GM18909 (cell line): ENCODE measurements around the gene CEP83.

ENCODE experiments used
- ATAC-seq: cut with Tn5 transposase; IDR thresholded peaks from one replicate; pipeline ENCODE4 v1.9.1; 2021; ENCODE audit warnings: mild to moderate bottlenecking; ENCODE audit not compliant: unreplicated experiment, poor library complexity

Gene CEP83

DNA sequence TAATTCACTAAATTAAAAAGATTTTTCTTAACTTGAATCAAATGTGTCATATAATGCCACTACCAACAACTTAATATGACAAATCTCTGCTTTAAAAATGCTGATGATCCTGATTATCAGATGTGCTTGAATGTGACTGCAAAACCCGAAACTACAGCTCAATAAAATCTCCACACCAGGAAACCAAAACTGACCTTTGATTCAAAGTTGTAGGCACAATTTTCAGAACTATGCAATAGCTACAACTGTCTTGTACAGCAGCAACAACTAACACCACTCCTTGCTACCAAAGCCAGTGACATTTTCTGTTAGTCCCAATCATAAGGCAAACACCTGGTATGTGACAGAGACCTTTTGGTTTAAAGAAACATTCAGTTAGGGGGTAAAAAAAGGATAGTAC, 147.3 kb downstream of the CEP83 start:
- no peak for ATAC-seq

DNA sequence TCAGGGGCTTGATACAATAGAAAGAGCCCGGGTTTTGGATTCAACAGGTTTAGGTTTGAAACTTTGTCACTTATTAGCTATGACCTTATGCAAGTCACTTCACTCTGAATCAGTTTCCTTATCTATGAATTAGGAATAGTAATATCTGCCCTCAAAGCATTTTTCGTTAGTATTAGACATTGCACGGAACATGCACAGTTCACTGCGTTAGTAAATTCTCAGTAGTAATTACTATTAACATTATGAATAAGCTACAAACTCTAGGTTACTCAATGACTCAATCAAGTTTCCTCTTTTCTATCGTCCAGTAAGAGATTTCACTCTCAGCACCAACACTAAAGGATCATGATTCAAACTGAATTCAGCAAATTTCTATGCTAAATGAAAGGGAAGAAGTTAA, 150.3 kb downstream of the CEP83 start:
- ATAC-seq, result peak; percentile 85

DNA sequence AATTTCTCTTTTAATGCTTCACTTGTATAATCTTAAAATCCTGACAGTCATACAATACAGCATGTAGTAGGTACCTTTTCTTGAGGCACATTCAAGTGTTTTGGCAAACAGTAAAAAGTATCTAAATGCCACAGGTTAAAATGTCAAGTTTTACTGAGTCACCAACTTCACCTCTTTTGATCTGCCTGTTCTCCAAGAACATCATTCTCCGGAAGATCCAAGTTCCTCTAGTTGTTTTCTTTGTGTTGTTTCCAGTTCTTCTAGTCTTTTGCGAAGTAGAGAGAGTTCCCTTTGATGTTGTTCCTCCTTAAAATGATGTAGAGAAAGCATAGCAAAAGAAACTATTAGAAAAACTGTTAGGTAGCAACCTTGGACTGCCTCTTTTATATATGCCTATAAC, 151.1 kb downstream of the CEP83 start:
- ATAC-seq, result no peak

DNA sequence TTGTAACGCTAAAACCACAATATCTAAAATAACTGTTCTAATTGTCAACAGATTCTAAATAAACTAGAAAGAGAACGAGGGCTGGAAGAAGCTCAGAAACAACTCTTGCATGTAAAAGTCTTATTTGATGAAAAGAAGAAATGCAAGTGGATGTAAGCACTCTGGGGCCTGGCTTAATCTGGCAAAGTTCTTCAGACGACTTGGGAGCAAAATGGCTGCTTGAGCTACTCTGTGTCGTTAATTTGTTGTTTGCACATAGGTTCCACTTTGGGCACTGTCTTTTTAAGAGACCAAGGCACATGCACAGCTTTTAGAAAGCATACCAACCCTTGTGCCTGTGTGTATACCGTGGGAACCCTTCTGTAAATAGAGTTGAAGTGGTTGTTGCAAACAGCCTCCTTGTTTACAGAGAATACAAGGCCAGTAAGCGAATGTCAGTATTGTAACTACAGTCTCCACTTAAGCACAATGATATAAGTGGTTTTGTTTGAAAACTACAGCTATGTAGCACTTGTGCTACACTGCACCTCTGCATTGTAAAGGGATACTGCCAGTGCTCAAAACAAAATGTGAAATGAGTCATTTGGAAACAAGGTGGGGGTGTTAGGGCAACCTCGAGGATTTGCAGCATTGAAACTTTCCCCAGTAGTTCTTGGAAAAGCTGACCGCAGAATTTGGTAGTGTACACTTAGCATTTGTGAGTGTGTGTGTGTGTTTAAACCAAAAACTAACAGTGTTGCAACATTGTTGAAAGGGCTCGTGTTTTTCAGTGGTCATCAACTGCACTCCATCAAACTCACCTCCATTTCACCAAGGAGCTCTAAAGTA, 154.3 kb downstream of the CEP83 start:
- peak; percentile 52 for ATAC-seq

DNA sequence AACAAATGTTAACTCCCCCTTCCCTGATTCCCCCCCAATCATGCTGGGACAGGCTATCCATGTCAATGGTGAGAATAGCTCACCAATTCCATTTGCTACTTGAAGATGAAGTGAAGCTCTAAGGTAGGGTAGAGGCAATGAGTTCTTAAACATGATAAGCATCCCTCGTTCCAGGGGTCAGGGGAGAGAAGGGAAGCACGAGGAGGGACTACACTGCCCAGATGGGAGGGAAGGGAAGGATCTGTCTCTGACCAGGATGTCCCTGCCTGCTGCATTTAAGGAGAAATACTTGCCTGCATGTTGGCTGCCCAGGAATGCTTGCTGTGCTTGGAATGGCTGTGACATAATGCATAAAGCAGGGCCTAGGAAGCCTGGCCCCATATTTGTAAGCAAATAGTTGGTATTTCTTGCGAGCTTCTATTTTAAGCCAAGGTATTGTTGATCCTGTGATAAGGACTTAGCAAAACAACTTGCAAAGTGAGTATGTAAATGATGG, 155.1 kb downstream of the CEP83 start:
- no peak for ATAC-seq

DNA sequence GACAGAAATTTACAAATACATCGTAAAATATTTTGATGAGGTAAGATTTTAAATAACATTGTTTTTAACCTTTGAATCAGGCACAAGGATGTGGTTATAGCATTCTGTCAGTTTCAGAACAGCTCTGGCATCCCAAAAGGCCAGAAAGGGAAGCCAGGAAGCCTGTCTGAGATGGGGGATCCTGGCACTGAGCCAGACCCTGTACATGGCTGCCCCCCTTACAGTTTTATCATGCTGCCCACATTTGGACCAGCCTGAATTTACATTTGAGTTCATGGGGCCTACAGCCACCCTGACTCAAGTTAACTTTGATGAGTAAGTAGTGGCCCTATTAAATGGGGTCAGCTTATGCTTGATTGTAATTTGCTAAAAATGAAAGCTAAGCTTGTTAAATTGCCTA, 155.7 kb downstream of the CEP83 start:
- ATAC-seq, result no peak

DNA sequence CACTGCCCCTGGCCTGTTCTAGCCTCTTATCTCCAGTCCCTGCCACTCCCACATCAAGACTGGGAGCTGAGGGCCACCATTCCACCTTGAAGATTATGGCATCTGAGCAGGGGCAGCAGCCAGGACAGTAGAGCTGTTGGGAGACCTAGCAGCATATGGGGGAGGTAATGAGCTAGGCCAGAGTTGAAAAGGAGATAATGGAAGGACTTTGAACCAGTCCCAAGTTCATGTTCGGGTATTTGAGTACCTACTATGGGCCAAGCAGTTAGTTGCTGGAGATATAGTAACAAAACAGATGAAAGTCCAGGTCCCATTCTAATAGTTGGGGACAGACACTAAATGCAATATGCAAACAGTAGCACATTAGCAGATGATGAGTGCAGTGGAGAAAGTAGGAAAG, 159.8 kb downstream of the CEP83 start:
- ATAC-seq, result no peak

DNA sequence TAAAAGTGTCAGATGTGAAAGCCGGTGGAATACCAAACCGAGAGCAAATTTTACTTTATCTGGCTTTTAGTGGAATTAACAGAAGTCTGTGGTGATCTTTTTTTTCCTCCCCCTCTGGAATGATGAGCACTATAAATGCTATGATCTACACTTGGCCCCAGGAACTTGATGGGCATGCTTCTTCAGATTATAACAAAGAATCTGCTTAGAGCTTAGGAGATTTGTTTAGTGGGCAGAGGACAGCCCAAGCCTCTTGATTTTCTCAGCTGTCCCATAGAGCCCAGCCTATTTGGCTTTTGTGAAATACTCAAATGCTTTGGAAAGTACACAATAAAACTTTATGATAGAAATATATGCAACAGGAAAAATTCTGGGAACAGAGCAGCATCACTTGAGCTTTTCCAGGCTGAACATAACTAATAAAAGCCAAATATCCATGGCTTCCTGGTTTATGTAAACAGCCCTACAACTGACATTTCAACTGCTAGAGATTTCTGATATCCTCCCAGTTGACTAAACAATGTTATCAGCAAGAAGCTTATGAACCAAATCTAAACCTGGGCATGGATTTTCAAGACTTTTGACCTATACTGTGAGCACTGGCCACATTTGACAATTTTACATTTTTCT, 161.7 kb downstream of the CEP83 start:
- no peak for ATAC-seq

DNA sequence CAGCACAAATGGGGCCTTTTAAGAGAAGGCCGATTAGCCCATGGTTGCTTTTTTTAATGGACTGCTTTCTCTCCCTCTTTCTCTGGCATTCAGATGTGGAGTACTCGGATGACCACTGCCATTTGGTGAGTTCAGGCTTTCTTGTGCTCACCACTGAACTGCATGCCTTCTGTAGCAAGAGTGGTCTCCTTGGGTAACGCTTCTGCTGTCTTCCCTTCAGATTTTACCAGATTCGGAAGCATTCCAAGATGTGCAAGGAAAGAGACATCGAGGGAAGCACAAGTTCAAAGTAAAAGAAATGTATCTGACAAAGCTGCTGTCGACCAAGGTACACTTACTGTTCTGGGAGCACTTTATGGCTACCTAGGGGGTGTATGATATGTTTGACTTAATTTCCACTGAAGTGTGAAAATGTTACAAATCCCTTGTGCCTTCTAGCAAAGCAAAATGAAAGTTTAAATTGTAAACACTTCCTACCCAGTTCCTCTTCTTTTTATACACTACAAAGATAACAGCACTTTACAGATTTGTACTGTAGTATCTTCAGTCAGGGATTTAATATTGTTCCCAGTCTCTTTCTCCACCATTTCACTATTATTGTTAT, 162.5 kb downstream of the CEP83 start:
- no peak for ATAC-seq

DNA sequence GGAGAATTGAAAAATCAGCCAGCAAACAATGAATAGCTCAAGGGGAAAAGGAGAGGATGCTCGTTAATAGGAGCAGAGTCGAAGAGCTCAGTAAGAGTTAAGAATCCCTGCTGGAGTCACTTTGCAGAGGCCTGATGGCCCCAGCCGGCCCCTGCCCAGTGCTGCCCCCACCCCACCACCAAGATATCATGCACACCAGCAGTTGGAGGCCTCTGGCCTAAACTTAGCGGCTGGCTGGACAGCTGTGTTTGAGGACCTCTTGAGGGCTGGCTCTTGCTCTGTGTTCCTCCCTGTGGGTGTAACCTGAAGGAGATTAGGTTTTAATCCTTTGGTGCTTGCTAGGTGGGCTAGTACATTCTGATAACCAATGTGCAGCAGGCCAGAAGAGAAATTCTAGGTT, 169.3 kb downstream of the CEP83 start:
- ATAC-seq, result no peak

DNA sequence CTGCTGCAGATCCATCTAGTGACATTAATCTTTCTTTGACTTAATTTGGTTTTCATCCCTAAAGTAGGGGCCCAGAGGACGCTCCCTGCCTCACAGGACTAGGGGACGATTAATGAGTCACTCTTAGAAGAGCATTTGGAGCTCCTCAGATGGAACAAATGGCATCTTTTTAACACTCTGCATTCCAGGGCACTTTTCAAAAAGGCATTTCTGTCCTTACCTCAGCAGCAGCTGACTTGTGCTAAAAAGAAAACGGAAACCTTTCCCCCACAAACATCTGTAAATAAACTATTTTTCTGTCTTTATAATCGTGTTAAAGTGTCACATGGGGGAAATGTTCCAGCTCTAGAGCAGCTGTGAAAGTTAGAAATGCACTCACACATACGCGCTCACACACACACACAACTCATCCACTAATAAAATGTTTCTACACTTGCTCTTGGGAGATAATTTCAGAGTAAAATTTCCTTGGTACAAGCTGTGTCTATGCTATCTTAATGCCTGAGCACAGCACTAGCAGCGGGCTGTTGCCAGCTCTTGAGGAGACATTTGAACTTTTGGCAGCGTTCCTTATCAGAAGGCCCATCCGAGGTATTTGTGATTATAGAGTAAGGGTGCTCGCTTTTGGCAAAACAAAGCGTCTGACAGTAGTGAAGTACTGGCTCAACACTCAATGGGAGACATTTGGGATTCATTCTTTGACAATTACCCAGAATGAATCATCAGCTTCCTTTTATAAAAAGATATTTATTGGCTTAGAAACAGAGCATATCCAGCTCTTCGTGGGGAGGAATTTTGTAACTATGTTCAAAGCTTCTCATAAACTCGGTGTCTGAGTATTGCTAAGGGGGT, 170.0 kb downstream of the CEP83 start:
- ATAC-seq, result no peak

DNA sequence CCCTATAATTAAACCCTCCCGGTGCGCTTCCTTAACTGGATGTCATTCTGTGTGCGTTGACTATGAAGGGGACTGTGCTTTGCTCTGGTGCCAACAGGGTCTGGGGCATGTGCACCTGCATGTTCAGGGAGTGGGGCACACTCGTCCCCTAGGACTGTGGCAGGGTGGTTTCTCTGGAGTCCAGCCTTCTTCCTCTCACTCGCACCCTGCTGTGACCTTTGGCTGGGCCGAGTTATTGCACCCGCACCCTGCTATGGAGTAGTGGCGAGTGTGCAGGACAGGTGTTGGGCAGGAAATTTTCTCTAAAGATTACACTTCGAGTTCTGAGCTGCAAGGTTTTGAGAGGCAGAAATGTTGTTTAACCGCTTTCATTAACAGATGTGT, 172.4 kb downstream of the CEP83 start:
- no peak for ATAC-seq

DNA sequence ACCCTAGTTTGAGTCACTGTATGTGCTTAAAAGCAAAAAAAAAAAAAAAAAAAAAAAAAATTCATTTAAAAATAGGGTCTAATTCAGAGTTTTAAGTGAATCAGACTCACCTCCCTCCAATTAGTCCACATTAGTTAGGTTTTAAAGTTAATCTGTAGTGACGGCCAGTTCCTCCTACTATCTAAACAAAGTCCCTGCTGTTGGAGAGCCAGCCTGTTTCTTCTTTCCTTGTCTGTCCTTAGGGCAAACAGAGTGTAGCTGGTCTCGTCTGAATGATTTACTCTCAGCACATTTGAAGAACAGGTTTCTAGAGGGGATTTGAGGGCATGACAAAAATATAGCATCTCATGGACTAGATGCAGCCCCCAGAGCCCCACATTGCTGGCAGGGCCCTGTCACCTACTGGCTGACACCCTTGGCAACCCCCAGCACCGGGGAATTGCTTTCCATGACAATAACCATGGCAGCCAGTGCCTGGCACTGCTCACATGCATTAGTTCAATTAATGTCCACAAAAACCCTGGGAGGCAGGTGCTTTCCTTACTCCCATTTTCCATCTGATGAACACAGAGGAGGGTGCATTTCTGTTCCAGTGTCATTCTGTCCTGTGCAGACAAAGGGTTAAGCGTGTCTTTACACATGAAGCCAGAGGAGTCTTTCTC, 173.0 kb downstream of the CEP83 start:
- no peak for ATAC-seq

DNA sequence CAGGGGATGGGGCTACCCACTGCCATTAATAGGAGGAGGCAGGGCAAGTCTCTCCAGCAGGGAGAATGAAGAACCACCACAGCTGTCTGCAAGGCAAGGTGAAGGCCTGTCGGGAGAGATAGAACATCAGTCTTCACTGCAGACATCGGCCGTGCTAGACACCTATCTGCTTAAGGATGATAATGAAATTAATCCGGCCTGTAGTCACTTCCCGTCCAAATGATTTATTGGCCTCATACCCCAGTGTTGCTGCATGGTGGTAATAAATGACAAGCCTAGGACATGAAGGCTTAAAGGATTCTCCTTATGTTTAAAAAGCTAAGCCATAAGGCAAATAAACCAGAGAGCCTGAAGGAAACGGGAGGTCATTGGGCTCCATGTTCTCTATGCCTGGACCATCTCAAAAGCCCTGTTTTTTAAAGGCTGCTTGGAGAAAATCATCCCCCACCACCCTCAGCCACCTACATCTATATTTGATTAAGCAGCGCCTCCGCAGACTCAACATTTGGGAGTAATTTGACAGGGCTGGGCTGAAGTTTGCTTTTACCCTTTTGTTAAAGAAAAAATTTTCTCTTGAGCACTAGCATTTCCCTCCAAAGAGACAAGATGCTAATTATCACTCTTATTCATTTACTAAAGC, 173.6 kb downstream of the CEP83 start:
- ATAC-seq, result no peak

DNA sequence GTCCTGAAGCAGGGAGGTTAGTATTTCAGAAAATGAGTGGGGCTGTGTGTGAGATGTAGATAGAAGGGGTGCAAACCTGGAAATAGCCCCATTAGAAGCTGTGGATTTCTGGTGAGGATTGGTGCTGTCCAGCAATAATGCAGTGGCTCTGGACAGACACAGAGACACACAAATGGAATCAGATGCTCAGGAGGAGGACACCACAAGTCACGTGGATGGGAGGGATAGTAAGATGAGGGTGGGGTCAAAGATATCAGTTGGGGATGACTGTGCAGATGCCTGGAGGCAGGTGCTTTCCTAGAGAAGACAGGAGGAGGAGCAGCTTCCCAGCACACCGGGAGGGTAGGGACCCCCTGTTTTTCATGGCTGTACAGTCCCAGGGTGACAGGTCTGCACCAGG, 174.8 kb downstream of the CEP83 start:
- ATAC-seq, result no peak

DNA sequence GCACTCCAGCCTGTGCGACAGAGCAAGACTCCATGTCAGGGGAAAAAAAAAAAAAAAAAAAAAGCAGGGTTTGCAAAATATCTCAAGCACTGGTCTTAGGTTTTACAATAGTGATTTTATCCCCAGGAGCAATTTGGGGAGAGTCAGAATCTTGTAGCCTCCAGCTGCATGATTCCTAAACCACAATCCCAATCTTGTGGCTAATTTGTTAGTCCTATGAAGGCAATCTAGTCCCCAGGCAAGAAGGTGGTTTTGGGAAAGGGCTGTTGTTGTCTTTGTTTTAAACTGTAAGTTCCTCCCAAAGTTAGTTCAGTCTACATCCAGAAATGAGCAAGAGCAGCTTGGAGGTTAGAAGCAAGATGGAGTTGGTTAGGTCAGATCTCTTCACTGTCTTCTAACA, 175.6 kb downstream of the CEP83 start:
- ATAC-seq, result no peak

DNA sequence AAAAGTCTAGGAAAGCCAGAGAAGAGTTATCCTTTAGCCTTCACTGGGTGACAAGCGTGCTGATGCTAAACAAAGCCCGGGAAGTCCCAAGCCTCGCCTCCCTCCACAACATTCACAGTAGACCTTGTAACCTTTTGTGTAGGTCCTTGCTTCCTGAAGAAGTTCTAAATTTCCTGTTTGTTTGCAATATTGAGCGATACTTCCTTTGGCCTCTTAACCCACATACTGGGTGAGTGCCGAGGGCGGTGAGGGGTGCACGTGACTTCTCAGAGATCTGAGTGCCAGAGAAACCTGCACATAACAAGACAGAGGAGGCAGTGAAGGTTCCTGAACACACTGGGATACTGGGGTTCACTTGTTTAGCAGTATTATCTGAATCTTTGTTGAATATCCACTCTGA, 177.0 kb downstream of the CEP83 start:
- ATAC-seq, result no peak

DNA sequence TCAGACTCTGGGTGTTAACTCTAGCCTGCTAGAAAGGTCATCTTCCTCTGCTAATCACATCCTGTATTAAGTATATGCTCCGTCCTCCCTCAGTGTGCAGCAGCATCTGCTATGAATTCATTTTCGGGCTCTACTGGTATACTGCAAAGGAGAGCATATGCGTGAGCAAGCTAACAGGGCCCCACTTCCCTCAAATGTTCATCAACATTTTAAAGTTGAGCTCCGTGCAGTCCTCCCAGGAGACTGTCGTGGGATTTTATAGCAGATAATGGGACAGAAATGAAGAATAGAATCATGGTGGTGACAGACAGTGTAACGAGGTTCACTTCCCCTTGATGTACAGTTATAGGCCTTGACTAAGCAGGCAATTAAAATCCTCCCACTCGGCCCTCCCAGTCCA, 179.6 kb downstream of the CEP83 start:
- no peak for ATAC-seq

DNA sequence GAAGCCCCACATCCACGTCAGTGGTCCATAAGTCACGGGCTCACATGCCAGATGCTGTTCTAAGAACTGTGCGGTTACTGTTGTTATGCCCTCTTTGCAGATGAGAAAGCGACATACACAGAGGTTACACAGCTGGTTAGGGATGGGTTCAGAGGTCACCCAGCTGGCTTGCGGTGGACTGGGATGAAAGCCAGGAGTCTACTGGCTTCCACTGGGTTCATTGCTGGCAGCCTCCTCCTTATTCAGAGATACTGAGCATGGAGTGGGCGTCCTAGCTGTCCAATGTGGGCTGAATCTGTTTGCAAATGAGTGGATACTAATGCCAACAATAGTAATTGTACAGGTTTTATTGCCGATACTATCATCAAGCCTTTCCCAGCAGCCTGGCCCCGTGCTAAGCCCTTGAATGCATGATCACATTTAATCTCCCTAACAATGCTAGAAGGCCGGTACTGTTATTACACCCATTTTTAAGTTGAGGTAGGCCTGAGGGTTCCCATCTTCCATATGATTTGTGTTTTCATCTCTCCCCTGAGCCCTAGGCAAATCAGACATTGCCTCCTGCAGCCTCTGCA, 182.2 kb downstream of the CEP83 start:
- ATAC-seq, result no peak
